Measurements from ENCODE around the gene MAGEB10.

The MAGEB10 gene, protein sequence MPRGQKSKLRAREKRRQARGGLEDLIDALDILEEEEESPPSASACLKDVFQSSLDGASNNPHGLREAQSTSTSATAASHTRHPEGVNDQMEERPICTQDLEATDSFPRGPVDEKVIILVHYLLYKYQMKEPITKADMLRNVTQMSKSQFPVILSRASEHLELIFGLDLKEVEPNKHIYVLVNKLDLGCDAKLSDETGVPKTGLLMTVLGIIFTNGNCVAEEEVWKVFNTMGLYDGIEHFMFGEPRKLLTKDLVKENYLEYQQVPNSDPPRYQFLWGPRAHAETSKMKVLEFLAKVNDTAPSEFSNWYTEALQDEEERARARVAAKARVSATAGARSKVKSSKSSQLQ

DNA sequence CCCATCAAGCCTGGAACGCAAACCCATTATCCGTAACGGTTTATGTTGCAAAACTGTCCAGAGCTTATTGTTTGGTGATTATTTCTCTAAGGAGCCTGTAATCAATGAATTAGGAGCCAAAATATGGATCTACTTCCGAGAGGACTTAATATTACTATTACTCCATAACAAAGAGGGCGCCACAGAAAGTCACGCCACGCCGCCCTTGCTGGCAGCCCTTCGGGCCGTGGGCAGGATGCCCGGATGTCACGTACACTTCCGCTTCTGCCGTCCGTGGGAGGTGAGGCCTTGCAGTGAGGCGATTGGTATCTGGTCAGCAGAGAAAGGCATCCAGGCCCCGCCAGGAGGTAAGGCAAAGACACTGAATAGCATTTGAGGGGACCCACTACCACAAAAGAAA, at the start of gene MAGEB10:
Gene MAGEB10, plus strand, starts transcription at position 301 of the 400 bp plus-strand sequence. CDS start 13,317 bp downstream, outside the sequence.
- DNase-seq (ENCODE audit: low spot score), result no peak
- in situ Hi-C loops (cut with MboI; ENCODE audit: low pct_unique_long_range_greater_than_20kb, low sequenced_read_pairs, unreplicated experiment), result no loop called here
- TF ChIP-seq, protein P1, sequence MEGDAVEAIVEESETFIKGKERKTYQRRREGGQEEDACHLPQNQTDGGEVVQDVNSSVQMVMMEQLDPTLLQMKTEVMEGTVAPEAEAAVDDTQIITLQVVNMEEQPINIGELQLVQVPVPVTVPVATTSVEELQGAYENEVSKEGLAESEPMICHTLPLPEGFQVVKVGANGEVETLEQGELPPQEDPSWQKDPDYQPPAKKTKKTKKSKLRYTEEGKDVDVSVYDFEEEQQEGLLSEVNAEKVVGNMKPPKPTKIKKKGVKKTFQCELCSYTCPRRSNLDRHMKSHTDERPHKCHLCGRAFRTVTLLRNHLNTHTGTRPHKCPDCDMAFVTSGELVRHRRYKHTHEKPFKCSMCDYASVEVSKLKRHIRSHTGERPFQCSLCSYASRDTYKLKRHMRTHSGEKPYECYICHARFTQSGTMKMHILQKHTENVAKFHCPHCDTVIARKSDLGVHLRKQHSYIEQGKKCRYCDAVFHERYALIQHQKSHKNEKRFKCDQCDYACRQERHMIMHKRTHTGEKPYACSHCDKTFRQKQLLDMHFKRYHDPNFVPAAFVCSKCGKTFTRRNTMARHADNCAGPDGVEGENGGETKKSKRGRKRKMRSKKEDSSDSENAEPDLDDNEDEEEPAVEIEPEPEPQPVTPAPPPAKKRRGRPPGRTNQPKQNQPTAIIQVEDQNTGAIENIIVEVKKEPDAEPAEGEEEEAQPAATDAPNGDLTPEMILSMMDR (IDR thresholded peaks at IDR 0.05; ENCODE audit: extremely low read depth, insufficient read depth, missing control alignments), result no peak

GRCh38 chrX:27765718-27766117, 42.1 kb upstream of the MAGEB10 start:
- in situ Hi-C loops (cut with MboI; ENCODE audit: low pct_unique_long_range_greater_than_20kb, low sequenced_read_pairs, unreplicated experiment), result no loop called here
- DNase-seq (ENCODE audit: low spot score), result no peak
- TF ChIP-seq, protein P1 (IDR thresholded peaks at IDR 0.05; ENCODE audit: extremely low read depth, insufficient read depth, missing control alignments), result no peak

DNA sequence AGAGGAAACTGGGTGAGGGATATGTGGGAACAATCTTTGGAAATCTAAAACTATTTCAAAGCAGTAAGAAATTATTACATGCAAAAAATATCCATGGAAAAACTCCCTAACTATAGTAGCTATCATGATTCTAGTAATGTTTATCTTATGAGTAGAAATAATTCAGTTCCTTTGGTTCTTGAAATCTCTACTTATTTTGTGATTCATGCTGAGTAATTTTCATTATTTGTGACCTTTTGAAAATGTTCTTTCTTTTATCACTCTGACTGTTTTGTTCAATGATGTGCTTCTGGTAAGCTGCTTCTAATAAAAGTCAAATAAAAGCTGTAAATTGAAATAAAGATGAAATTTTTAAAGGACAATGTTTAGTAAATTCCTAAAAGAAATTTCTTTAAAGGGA, 40.4 kb upstream of the MAGEB10 start:
- in situ Hi-C loops (cut with MboI; ENCODE audit: low pct_unique_long_range_greater_than_20kb, low sequenced_read_pairs, unreplicated experiment), result no loop called here
- TF ChIP-seq, protein P1 (IDR thresholded peaks at IDR 0.05; ENCODE audit: extremely low read depth, insufficient read depth, missing control alignments), result no peak
- DNase-seq (ENCODE audit: low spot score), result no peak

DNA sequence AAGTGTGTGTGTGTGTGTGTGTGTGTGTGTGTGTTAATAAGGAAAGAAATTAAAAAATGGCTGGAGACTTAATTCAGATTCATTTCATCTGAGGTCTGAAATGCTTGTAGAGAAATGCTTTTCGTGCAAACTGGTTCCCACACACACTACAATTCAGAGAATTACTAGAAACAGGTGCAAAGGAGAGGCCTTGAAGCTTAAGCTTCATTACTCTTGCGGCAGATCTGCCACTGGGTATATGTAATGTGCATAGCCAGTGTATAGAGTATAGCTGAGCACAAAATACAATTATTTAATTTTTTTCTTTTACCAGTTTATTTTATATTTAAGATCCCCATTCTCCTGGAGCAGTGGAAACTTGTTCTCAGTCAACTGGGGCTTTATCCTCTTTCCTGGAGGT, 31.8 kb upstream of the MAGEB10 start:
- TF ChIP-seq, protein P1 (IDR thresholded peaks at IDR 0.05; ENCODE audit: extremely low read depth, insufficient read depth, missing control alignments), result no peak
- in situ Hi-C loops (cut with MboI; ENCODE audit: low pct_unique_long_range_greater_than_20kb, low sequenced_read_pairs, unreplicated experiment), result no loop called here

GRCh38 chrX:27796640-27797257, 11.0 kb upstream of the MAGEB10 start:
- in situ Hi-C loops (cut with MboI; ENCODE audit: low pct_unique_long_range_greater_than_20kb, low sequenced_read_pairs, unreplicated experiment), result no loop called here
- TF ChIP-seq, protein P1 (IDR thresholded peaks at IDR 0.05; ENCODE audit: extremely low read depth, insufficient read depth, missing control alignments), result no peak
- DNase-seq (ENCODE audit: low spot score), result no peak

More for the DNA sequence above, 31.8 kb upstream of the MAGEB10 start:
- no peak for DNase-seq (ENCODE audit: low spot score)

DNA sequence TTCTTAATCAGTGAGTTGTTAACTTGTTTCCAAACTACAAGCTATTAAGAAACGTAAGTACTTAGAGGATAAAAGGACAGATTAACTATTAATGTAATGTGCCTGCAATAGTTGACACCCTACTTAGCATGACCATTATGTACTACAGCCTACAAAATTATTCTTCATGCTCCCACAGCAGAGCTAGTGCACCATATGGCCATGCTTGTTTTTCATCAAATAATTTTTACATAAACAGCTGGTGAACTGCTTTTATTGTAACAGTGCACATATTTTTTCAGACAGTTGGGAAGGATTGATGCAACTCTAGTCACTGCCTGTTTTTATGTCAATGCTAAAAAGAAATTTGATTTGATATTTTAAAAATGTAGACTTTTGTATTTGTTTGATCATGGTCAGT, 10.2 kb upstream of the MAGEB10 start:
- TF ChIP-seq, protein P1 (IDR thresholded peaks at IDR 0.05; ENCODE audit: extremely low read depth, insufficient read depth, missing control alignments), result no peak

More for the DNA sequence above, 10.2 kb upstream of the MAGEB10 start:
- in situ Hi-C loops (cut with MboI; ENCODE audit: low pct_unique_long_range_greater_than_20kb, low sequenced_read_pairs, unreplicated experiment), result no loop called here
- DNase-seq (ENCODE audit: low spot score), result no peak

All from GM13977 (cell line).